ENCODE measurements around the gene POFUT2. TPM values are rescaled to one million over a fixed set of nuclear protein-coding genes. Genes with fewer than 3 reads are reported as not detected.

POFUT2 gene
- total and polyA plus RNA-seq, 4 donors, result 17.9 to 35.7 (median 26.1) TPM

DNA sequence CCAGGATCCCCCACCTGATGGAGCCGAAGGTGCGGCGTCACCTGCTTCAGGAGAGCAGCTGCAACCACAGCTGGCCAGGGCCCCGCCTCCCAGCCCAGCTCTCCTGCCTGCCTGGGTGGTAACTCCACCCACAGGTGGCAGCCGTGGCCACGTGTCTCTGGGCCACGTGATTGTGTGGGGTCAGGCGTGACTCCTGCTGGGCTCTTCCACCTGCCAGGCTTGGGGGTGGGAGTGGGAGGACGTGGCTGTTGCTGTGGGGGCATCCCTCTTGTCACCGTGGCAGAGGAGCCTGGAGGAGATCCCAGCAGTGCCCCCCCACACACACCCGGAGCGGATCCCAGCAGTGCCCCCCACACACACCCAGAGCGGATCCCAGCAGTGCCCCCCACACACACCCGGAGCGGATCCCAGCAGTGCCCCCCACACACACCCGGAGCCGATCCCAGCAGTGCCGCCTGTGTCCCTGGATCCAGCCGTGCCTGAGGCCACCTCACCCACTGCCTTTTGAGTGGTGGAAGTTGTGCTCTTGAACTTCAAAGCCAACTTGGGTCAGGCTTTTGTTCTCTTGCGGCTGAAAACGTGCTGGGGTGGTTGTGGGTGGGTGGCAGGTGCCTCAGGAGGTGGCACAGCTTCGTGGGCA is 32.2 kb downstream of the POFUT2 start:
- DNase-seq, result no peak
- 74 to 87% methylated on average over 22 of the region's 22 CpGs for WGBS, 2 donors
- TF ChIP-seq, protein P1, sequence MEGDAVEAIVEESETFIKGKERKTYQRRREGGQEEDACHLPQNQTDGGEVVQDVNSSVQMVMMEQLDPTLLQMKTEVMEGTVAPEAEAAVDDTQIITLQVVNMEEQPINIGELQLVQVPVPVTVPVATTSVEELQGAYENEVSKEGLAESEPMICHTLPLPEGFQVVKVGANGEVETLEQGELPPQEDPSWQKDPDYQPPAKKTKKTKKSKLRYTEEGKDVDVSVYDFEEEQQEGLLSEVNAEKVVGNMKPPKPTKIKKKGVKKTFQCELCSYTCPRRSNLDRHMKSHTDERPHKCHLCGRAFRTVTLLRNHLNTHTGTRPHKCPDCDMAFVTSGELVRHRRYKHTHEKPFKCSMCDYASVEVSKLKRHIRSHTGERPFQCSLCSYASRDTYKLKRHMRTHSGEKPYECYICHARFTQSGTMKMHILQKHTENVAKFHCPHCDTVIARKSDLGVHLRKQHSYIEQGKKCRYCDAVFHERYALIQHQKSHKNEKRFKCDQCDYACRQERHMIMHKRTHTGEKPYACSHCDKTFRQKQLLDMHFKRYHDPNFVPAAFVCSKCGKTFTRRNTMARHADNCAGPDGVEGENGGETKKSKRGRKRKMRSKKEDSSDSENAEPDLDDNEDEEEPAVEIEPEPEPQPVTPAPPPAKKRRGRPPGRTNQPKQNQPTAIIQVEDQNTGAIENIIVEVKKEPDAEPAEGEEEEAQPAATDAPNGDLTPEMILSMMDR (IDR thresholded peaks at IDR 0.05; ENCODE audit: control extremely low read depth, extremely low read depth), result no peak

DNA sequence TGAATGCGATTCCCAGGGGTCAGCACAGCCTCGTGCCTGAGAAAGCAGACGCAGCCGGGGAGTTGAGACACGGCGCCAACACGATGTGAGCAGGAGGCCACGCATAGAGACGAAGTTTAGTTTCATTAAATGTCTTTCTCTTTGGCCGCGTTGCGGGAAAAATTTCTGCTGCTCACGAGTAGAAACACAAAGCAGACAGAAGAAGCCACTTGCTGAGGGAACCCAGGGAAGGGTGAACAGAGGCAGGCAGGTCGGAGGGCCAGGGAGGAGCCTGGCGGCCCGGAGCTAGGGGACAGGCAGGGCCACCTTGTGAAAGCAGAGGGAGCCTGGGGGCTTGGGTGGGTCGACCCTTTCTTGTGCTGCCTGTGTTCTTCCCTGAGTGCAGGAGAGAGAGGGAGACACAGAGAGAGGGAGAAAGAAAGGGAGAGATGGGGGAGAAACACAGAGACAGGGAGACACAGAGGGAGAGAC is 33.2 kb downstream of the POFUT2 start:
- TF ChIP-seq, protein P1 (IDR thresholded peaks at IDR 0.05; ENCODE audit: control extremely low read depth, extremely low read depth), result no peak
- no peak for ATAC-seq (ENCODE audit: insufficient read depth, low FRiP score)
- 80 to 89% methylated on average over 17 of the region's 17 CpGs for WGBS, 2 donors
- H3K27me3 ChIP-seq (ENCODE audit: control insufficient read depth in 3 of 3, insufficient read depth in 3 of 3, low read length in 2 of 3), result peaks cover 0 to 5% (median 0%) of the 10 kb centered on the region in 3 donors
- H3K27ac ChIP-seq (ENCODE audit: low read depth in 1 of 2, low read length in 1 of 2), result no peak overlapping the region
- no peaks in the 10 kb centered on the region for H3K36me3 ChIP-seq (ENCODE audit: control insufficient read depth in 4 of 4, insufficient read depth in 4 of 4, low read length in 4 of 4)
- peaks cover 0 to 12% (median 0%) of the 10 kb centered on the region in 5 donors for H3K4me1 ChIP-seq (ENCODE audit: control insufficient read depth in 5 of 5, insufficient read depth in 5 of 5, low read length in 5 of 5)
- no peaks in the 10 kb centered on the region for H3K9me3 ChIP-seq (ENCODE audit: control insufficient read depth in 4 of 4, insufficient read depth in 3 of 4, low read length in 3 of 4)
- DNase-seq, result no peak
- no peak overlapping the region for H3K9ac ChIP-seq (ENCODE audit: insufficient read depth in 1 of 2, low read length in 2 of 2)
- H3K4me3 ChIP-seq, result no peak overlapping the region

More for the DNA sequence above, 32.2 kb downstream of the POFUT2 start:
- Histone ChIP-seq H3K36me3 (ENCODE audit: control insufficient read depth in 4 of 4, insufficient read depth in 4 of 4, low read length in 4 of 4) (no peaks in the 10 kb centered on the region), H3K4me1 (ENCODE audit: control insufficient read depth in 5 of 5, insufficient read depth in 5 of 5, low read length in 5 of 5) (peaks cover 0 to 12% (median 0%) of the 10 kb centered on the region in 5 donors), H3K27me3 (ENCODE audit: control insufficient read depth in 3 of 3, insufficient read depth in 3 of 3, low read length in 2 of 3) (peaks cover 0 to 5% (median 0%) of the 10 kb centered on the region in 3 donors), H3K9me3 (ENCODE audit: control insufficient read depth in 4 of 4, insufficient read depth in 3 of 4, low read length in 3 of 4) (no peaks in the 10 kb centered on the region), H3K9ac (ENCODE audit: insufficient read depth in 1 of 2, low read length in 2 of 2) (no peak overlapping the region), H3K27ac (ENCODE audit: low read depth in 1 of 2, low read length in 1 of 2) (no peak overlapping the region), H3K4me3 (no peak overlapping the region)
- ATAC-seq (ENCODE audit: insufficient read depth, low FRiP score), result no peak

DNA sequence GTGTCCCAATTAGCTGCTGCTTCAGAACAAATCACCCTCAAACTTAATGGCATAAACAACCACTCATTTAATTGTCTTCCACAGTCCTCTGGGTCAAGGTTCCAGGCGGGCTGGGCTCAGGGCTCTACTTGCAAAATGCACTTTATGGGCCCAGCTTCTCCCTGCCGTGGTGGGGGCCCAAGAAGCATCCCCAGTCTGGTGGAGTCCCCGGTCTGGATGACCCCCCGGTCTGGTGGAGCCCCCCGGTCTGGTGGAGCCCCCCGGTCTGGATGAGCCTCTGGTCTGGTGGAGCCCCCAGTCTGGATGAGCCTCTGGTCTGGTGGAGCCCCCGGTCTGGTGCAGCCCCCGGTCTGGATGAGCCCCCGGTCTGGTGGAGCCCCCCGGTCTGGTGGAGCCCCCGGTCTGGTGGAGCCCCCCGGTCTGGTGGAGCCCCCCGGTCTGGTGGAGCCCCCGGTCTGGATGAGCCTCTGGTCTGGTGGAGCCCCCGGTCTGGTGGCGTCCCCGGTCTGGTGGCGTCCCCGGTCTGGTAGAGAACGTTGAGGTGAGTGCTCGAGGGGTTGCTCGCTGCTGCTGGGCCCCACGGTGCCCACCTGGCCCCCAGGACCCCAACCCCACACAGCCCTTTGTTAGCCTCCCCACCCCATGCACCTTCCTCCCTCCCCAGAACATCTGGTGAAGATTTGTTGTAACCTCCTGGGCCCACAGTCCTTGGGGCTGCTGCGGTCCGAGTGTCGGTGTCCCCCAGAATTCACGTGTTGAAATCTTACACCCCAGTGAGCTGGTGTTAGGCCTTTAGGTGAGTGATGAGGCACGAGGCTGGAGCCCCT is 33.8 kb downstream of the POFUT2 start:
- ATAC-seq (ENCODE audit: insufficient read depth, low FRiP score), result no peak
- Histone ChIP-seq H3K9ac (ENCODE audit: insufficient read depth in 1 of 2, low read length in 2 of 2) (no peak overlapping the region), H3K9me3 (ENCODE audit: control insufficient read depth in 4 of 4, insufficient read depth in 3 of 4, low read length in 3 of 4) (no peaks in the 10 kb centered on the region), H3K36me3 (ENCODE audit: control insufficient read depth in 4 of 4, insufficient read depth in 4 of 4, low read length in 4 of 4) (no peaks in the 10 kb centered on the region), H3K27me3 (ENCODE audit: control insufficient read depth in 3 of 3, insufficient read depth in 3 of 3, low read length in 2 of 3) (peaks cover 0 to 8% (median 0%) of the 10 kb centered on the region in 3 donors), H3K4me3 (no peak overlapping the region), H3K27ac (ENCODE audit: low read depth in 1 of 2, low read length in 1 of 2) (no peak overlapping the region), H3K4me1 (ENCODE audit: control insufficient read depth in 5 of 5, insufficient read depth in 5 of 5, low read length in 5 of 5) (peaks cover 0 to 14% (median 0%) of the 10 kb centered on the region in 5 donors)
- DNase-seq, result no peak
- TF ChIP-seq, protein P1 (IDR thresholded peaks at IDR 0.05; ENCODE audit: control extremely low read depth, extremely low read depth), result no peak
- WGBS, 2 donors, result 82 to 94% methylated on average over 25 to 28 of the region's 28 CpGs
